Measurements from ENCODE around the gene STARD10.

Gene STARD10

DNA sequence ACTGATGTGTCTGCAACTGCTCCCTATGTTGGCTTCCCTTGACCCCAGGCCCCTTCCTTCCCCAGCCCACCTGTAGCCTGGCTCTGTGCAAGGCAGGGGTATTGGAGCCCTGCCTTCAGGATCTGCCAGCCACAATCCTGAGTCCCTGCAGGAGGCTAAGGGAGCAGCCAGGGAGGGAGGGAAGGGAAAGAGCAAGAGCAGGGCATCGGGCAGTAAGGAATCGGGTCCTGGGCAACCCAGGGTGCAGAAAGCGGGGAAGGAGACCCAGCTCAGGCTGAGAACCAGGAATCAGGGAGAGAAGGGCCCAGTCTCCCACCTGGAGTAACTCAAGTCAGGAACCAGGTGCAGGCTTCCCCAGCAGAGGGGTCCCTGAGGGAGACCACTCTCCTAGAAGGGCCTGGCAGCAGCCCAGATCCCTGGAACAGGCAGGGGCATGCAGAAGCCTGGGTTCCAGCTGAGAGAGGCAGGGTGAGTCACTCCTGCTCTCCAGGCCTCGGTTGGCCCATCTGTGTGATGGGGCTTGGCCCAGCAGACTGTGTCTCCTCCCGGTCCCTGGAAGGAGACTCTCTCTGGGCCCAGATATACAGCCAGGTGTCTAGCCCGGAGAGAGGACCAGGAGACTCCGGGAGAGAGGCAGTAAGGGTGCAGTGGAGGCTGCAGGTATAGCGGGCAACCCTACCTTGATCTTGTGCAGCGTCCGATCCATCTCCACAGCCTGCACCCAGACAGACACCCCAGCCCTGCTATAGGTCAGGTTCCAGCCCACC, 13.4 kb downstream of the STARD10 start:
- DNase-seq (ENCODE audit: low spot score), result no peak

DNA sequence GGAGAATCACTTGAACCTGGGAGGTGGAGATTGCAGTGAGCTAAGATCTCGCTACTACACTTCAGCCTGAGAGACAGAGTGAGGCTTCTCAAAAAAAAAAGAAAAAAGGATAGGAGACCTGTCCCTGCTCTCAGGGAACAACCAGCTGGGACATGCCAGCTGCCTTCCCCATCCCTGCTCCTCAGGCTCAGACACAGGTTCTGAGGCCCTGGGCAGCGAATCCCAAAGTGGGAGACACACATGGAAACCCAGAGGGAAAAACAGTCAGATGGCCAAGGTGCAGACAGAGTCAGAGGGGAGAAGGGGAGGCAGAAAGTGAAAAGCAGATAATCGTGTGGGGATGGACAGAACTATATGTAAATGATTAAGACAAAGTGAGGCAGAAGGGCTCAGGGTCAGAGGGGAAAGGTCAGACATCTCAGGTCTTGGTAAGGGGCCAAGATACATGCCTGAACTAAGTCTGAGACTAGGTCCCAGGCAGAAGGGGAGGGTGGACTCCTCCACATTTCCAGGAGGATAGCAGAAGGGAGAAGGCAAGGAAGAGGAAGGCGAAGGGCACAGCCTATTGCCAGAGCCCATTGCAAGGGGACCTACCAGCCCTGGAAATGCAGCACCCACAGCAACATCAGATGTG, 14.2 kb downstream of the STARD10 start:
- no peak for DNase-seq (ENCODE audit: low spot score)

DNA sequence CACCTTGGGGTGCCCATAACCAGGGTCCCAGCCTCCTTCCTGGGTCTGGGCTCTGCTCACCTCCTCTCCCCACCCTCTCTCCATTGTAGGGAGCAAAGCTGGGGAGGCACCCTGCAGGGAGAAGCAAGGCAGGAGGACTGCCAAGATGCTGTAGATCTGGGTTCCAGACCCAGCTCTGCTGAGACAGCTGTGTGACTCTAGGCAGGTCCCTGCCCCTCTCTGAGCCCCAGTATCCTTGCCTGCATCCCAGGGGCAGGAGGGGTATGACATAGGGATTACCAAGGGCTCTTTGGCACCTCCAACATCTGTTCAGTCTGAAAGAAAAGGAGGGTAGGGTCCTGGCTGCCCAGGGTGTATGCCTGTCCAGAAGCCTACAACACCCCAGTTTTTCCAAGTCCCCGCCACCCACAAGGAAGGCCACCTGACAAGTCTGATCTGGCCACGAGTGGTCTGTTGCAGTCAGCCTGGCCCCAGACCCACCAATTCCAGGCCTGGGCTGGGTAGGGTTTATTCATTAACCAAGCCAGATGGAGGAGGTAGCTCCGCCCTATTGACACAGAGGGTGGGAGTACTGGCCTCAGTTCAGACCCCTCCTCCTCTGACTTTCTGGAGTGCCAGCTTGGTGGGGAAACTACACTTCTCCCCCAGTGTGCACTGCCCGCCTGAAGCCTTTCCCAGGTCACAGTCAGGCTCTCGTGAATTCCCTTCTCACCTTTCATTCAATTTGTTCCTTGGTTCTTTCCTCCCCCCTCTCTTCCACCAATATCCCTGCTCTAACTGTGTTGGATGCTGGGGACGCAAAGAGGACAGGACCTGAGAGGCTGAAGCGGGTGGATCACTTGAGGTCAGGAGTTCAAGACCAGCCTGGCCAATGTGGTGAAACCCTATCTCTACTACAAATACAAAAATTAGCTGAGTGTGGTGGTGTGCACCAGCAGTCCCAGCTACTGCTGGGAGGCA, 15.0 kb downstream of the STARD10 start:
- DNase-seq (ENCODE audit: low spot score), result no peak

DNA sequence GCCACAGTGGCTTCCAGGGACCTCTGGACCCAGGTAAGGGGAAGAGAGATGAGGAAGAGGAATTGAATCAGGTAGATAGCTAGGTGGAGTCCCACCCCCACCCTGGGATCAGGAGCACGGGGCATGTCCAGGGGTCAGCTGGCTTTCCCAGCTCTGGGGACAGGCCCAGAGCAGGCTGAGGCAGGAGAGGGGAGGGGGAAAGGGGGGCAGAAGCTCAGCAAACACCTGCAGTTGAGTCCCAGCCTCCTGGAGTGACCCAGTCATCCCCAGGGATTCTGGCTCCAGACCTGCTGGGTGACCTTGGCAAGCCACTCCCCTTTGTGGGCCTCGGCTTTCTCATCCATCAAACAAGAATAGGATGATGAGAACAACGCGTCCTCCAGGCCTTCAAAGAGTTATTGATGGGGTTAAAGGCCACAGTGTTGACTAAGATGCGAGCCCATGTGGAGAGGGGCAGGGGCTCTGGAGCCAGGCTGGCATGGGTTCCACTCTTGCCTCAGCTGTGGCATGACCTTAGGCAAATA, 16.0 kb downstream of the STARD10 start:
- DNase-seq (ENCODE audit: low spot score), result no peak

DNA sequence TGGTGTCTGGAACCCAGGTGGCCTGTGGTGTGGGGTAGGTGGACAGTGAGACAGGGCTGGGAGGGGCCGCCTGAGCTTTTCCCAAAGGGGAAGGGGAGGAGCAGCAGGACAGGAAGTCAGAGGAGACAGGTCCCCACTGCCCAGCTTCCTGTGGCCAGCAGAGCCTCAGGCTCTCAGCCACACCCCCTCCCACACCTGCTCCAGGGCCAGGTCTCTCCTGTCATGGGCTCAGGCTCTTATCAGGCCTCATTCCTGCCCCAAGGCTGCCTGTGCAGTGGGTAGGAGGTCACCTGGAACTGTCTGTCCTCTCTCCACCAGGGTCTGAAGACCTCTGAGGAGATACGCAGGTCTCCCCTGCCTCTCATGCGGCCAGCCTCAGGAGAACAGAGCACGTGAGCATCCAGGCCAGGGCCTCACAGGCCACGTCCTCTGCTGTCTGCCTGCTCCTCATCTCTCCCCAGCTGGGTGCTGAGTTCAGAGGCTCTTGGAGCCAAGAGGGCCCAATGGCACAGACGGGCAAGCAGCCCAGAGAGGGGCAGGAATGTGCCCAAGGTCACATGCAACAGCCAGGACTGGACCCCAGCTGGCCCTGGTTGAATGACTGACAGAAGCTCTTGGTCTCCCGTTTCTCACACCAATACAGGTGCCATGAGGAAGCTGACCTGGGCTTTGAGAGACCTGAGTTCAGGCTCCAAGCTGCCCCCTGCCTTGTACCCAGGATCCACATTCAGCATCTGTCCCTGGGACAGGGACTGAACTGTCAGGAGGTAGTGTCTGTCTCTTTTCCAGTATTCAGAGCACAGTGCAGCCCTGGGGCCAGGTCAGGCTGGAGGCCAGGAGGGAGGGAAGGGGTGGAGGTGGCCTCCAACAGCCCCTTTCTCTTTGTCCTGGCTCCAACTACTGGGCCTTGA, 16.7 kb downstream of the STARD10 start:
- DNase-seq (ENCODE audit: low spot score), result no peak

DNA sequence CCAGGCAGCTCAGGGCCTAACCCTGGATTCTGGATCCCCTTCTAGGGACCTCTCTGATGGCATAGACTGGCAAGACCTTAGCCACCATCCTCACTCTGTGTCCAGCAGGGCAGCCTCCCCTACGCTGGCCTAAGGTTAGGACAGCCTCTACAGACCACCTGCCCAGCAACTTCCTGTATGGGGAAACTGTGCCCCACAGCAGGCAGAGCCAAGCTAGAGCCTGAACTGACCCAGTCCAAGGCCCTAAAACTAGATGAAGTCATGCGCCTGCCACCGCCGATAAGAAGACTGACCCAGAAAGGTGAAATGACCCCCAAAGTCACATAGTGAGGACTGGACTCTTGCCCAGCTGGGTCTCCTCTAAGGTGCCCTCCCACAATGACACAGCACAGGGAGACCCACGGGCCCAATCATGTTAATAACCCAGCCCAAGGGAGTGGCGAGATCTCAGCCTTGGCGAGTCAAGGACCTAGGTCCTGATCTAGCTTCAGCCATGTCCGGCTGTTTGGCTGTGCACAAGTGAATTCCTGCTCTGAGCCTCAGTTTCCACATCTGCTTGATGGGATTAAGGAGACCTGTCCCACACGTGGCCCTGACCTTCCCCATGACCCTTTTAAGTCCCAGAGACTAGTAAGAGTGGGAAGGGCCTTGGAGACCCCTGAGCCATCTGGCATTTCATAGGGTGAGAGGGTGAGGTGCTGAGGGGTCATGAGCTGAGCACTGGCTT, 17.6 kb downstream of the STARD10 start:
- DNase-seq (ENCODE audit: low spot score), result no peak

DNA sequence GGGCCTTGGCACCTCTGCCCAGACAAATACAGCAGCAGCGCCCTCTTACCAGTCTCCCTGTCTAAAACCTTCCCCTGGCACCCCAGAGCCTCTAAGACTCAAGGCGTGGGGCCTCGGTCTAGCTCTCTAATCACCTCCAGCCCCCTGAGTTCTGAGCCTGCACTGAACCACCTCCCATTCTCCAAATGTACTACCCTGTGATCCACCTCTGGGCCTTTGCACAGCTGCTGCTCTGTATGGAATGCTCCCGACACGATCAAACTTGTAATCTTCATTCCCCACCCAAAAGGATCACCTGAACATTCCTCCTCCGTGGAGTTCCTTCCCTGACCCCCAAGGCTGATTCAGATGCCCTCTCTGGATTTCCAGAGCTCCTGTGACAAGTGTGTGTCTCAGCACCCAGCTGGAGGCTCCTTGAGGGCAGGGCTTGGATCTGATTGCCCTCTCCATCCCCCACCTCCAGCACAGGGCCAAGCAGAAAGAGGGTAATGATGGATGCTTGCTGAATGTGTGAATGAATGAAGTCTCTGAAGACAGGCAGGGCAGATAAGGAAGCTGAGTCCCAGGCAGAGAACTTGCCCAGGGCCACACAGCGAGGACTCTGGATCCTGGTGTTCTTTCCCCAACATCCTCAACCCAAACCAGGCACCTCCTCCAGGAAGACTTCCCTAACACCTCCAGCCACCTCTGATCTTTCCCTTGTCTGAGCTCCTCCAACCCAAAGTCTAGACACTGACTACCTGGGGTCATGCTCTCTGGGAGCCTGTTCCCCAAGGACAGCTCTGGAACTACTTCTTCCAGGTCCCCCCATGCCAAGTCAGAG, 18.3 kb downstream of the STARD10 start:
- no peak for DNase-seq (ENCODE audit: low spot score)

DNA sequence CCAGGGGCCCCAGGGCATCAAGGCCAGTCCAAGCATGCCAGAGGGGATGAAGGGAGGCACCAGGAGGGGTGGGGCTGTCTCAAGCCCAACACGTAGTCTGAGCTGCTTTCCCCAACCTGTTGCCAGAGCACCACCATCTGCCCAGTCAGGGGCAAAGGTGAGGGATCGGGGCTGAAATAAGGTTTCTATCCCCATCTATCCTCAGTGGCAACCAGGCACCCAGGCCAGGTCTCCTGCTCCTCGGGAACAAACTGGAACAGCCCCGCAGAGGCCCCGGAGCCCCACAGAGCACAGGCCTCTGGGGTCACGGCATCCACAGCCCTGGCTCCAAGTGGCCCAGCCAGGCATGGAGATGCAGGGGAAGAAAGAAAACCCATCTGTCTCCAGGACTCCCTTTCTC, 19.3 kb downstream of the STARD10 start:
- no peak for DNase-seq (ENCODE audit: low spot score)

DNA sequence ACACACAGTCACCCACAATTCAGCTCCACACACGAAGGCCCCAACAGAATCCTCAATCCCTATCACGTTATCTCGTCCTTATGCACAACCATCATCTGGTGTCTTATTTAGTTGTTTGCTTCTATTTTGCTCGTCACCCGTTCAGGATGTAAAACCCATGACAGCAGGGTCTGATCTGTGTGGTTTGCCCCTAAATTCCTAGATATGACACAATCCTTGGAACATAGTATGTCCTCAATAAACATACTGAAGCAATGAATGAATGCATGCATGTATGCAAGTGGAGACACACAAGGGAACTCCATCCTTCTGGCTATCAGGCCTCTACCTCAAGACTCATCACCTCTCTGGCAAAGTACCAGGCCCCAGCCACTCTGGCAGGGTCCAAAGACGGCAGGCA, 20.2 kb downstream of the STARD10 start:
- no peak for DNase-seq (ENCODE audit: low spot score)

DNA sequence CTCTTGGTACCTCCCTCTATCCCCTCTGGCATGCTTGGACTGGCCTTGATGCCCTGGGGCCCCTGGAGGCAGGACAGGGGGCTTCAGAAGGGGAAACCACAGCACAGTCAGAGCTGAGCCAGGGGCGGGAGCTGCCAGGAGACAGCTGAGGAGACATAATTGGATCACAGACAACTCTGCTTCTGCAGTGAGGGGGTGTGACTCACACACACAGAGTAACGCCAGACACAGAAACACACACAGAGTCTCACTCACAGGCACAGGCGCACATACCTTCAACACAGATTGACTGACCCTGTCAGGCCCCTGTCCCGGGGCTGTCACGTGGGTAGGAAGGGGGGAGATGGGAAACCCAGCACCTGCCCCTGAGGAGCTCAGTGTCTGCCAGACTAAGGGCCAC, 20.6 kb downstream of the STARD10 start:
- DNase-seq (ENCODE audit: low spot score), result no peak

DNA sequence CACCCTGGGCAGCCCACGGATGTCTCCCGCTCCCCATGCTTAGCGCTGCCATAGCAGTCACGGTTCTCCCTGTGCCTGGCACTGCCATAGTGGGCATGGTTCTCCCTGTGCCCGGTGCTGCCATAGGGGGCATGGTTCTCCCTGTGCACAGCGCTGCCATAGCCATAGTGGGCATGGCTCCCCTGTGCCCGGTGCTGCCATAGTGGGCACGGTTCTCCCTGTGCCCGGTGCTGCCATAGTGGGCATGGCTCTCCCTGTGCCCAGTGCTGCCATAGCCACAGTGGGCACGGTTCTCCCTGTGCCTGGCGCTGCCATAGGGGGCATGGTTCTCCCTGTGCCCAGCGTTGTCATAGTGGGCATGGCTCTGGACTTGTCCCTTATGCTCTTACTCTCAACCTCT, 21.8 kb downstream of the STARD10 start:
- no peak for DNase-seq (ENCODE audit: low spot score)

DNA sequence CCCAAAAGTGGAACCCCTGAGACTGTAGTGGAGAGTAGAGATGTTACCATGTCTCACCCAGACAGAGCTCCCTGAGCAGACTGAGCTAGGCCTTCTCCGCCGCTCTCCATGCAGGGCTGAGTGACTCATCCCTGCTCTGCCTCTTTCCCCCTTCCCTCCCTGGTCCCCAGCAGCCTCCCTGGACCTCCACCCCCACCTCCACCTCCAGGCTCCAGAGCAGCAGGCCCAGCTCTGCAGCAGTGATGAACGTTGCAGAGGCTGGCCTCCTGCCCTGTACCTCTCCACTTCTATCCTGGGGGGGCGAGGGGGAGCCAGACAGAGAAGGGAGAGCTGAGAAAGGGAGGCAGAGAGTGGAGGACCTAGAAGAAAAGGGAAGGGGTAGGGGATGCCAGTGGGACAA, 22.3 kb downstream of the STARD10 start:
- no peak for DNase-seq (ENCODE audit: low spot score)

DNA sequence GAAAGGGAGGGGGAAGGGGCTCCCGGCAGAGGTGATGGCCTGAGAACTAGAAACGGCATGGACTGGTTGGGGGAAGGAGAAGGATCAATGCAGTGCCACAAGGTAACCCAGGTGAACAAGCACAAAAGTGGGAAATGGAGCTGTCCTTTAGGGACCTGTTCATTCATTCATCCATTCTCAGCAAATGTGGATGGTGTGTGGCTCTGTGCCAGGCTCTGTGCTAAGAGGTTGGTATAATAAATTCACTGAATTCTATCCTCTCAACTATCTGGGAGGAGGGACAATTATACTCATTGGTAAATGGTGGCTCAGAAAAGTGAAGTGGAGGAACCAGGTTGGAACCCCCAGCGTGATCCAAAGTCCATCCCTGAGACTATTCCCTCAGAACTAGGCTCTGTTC, 23.0 kb downstream of the STARD10 start:
- DNase-seq (ENCODE audit: low spot score), result no peak

DNA sequence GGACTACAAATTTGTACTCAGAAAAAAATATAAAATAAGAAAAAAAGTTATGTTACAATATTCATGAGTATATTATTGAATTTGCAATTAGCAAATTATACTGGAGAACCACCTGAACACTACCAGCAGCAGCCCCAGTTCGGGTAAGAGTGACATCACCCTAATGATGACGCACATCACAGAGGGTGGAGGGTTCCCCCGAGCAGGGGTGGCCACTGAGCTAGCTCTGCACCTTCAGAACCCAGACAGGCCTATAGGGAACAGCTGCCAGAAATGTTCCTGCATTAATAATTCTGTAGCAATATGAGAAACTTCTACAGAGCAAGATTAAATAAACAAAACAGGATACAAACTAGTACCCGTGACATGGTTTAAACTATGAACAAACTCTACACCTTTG, 24.2 kb downstream of the STARD10 start:
- DNase-seq (ENCODE audit: low spot score), result no peak

DNA sequence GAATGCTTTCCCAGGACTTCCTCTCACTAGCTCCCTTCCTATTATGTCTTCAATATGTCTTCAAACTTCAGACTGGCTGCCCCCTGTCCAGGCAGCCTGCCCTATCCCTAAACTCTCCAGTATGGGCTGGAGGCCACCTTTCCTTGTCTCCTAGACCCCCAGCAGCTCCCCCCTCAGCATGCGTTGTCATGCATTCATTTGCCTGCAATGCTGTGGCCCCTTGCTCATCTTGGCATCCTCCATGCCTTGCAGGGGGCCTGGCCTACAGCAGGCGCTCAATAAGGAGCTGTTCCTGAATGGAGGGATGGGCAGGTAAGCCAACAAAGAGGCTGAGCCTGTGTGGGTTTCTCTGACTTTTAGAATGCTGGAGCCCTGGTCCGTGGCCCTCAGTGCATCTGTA, 25.3 kb downstream of the STARD10 start:
- no peak for DNase-seq (ENCODE audit: low spot score)

DNA sequence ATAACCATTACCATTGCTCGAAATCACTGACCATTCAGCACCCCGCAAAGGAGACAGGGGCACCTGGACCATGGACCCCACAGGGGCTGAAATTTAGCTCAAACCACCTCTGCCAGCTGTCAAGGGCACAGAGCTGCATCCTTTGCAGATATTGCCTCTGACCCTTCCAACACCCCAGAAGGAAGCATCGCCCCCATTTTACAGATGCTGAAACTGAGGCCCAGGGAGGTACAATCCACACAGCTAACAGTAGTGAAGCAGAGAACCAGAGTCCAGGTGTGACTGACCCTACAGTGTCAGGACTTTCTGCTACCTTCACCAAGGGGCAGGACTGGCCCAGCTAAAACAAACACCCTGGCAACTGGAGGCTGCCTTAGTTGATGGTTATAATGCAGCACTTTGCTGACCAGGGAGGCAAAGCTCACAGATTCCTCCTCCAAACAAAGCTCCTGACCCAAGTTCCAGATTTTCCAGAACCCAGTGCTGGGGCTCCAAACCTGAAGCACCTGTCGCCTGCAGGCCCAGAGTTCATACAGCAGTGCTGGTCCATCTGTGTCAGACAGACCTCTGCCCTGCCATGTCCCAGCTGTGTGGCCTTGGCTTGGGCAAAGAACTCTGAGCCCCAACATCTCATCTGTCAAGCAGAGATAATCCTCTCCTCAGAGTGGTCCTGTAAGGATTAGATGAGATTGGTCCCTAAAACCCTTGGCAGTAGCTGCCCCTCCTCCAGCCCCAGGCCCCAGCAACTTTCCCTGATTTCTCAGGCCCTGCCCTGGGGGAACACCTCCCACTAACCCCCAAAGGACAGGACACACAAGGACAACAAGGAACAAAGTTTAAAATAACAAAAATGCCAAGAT, 26.4 kb downstream of the STARD10 start:
- no peak for DNase-seq (ENCODE audit: low spot score)

DNA sequence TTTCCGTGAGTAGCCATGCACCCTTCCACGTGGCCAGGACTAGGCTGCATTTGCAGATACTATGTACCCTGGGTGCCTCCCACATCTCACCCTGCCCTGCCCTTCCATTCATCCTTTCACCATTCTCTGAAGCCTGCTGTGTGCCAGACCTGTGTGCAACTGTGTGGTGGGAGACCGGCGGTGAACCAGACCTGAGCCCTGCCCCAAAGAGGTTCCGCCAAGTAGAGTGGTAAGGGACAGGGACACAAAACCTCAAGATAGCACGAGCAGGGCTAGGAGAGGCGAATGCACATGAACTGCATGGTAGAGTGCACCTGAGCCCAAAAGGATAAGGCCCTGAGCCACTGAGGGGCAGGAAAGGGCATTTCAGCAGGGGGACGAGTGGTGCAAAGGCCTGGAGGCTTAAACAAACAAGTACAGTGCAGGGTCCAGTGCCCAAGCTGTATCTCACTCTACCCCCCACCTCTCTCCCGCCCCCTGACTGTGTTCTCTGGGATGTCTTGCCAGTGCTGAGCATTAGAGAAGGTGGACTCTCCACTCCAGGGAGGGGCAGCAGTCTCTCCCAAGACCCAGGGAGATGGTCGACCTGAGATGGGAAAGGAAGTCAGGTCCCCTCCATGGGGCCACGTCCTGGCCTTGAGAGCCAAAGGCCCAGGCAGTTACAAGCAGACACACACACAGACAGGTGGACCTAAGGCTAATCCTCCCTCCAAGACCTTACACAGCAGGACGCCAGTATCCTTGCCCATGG, 27.5 kb downstream of the STARD10 start:
- DNase-seq (ENCODE audit: low spot score), result no peak

DNA sequence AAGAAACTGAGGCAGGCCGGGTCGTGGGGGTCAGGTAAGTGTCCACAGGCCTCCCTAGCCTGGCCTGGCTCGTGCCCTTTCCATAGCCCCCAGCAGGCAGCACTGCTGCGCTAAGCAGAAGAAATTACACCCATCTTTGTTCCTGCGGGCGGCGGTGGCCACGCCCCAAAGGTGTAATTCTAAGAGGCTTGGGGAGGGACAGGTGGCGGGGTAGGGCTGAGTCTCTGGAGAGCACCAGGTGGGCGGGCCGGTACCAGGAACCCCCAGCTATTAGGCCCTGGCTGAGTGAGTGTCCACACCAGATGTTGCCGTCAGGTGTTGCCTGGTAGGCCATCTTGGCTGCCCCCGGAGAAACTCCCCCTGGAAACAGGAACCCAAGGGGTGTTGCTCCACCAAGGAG, 29.3 kb downstream of the STARD10 start:
- DNase-seq (ENCODE audit: low spot score), result no peak
